Gastroesophageal sphincter (tissue), 4 donors: Measurements from ENCODE around the gene POLR3F. TPM values are rescaled to one million over a fixed set of nuclear protein-coding genes. Genes with fewer than 3 reads are reported as not detected.

Experiments used
- ATAC-seq: fragments of 150-250 bp; one replicate; pipeline ENCODE4 v1.9.1; 2016; ENCODE audit warnings: mild to moderate bottlenecking, moderate library complexity
- H3K27ac ChIP-seq, 4 donors: fragments of 200-600 bp; sonication (generic) in 3 of 4; 1 replicate in 3 of 4; 2 replicates in 1 of 4; pipeline ENCODE4 v1.5.1; 2016 to 2019
- H3K27me3 ChIP-seq: fragments of 200-600 bp; sonication (generic); one replicate; pipeline ENCODE4 v1.5.1; 2019
- H3K36me3 ChIP-seq, 2 donors: fragments of 200-600 bp; sonication (generic); one replicate each; pipeline ENCODE4 v1.5.1; 2019; ENCODE audit warnings: control low read depth in 1 of 2
- H3K4me1 ChIP-seq, 3 donors: fragments of 200-600 bp; sonication (generic); 1 replicate in 2 of 3; 2 replicates in 1 of 3; pipeline ENCODE4 v1.5.1; 2016 to 2019; ENCODE audit warnings: control low read depth in 2 of 3
- H3K4me3 ChIP-seq, 2 donors: fragments of 200-600 bp; sonication (generic); one replicate each; pipeline ENCODE4 v1.5.1; 2019; ENCODE audit warnings: mild to moderate bottlenecking in 1 of 2, moderate library complexity in 1 of 2
- H3K9me3 ChIP-seq, 3 donors: fragments of 200-600 bp; sonication (generic); one replicate each; pipeline ENCODE4 v1.5.1; 2017 to 2019; ENCODE audit warnings: control low read depth in 2 of 3
- CTCF ChIP-seq, 4 experiments: fragments of 200-600 bp in 2 of 4; fragments of 450-650 bp in 2 of 4; sonication (generic) in 1 of 4; IDR thresholded peaks; one replicate each; pipeline ENCODE4 v1.5.1; 2017 to 2019; ENCODE audit warnings: antibody characterized with exemption in 4 of 4, mild to moderate bottlenecking in 2 of 4, moderate library complexity in 2 of 4
- EP300 ChIP-seq: sonication (generic); formaldehyde crosslinking; IDR thresholded peaks from one replicate; pipeline ENCODE4 v1.6.1; 2017; ENCODE audit warnings: antibody characterized with exemption, mild to moderate bottlenecking
- POLR2A ChIP-seq, 2 donors: fragments of 450-650 bp; IDR thresholded peaks; one replicate each; pipeline ENCODE4 v1.6.1; 2017; ENCODE audit warnings: antibody characterized with exemption in 2 of 2, mild to moderate bottlenecking in 2 of 2, moderate library complexity in 1 of 2
- POLR2AphosphoS5 ChIP-seq: sonication (generic); formaldehyde crosslinking; IDR thresholded peaks from one replicate; pipeline ENCODE4 v1.6.1; 2017; ENCODE audit warnings: antibody characterized with exemption
- WGBS, 2 donors: methylation state at CpG; one replicate each; pipeline ENCODE4 v1.1.5; 2018; ENCODE audit warnings: low coverage in 1 of 2; 5-methylcytosine and 5-hydroxymethylcytosine counted together
- total RNA-seq, 4 donors: library from RNA; depleted of rRNA; stranded (reverse); fragments of >200 nt; gene quantifications; one replicate each; pipeline ENCODE4 v1.1.0, GENCODE V29; 2016

The POLR3F gene
- total RNA-seq, 4 donors from 2014 or later, result 8.7 to 16.4 (median 13.1) TPM

- peaks cover 0 to 9% (median 0%) of the 10 kb centered on the region in 3 donors for H3K4me1 ChIP-seq
- H3K36me3 ChIP-seq, result peaks cover 0 to 16% of the 10 kb centered on the region in 2 donors
- no peaks in the 10 kb centered on the region for H3K9me3 ChIP-seq
- H3K27me3 ChIP-seq, result no peaks in the 10 kb centered on the region
- 88 to 93% methylated on average over 7 to 9 of the region's 9 CpGs for WGBS, 2 donors
- no peak overlapping the region for H3K27ac ChIP-seq
- no peak for TF ChIP-seq CTCF (IDR thresholded peaks at IDR 0.05)
- no peak for TF ChIP-seq POLR2A (IDR thresholded peaks at IDR 0.05)
- no peak for TF ChIP-seq POLR2AphosphoS5
- TF ChIP-seq EP300, result no peak
- no peak overlapping the region for H3K4me3 ChIP-seq
- no peak for ATAC-seq
Observed at GRCh38 chr20:18430172-18430826, 36.9 kb upstream of the POLR3F start.

DNA sequence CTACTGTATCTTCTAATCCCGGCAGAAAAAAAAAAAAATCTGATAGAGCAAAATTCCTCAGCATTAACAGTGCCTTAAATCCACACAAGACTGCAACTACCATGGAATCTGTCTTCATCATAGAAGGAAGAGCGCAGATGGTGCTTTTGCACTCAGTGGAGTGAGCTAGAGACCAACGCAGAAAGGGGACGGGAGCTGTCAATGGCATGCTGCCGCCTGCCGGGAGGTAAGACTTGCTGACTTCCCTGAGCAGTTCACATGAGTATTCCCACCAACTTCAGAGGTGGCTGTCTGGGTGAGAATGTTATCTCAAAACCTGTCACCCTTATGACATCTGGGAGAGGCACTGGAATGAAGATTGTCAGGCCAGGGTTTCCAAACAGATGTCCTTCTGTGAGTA, 36.0 kb upstream of the POLR3F start:
- Histone ChIP-seq H3K27ac (no peak overlapping the region), H3K36me3 (peaks cover 0 to 11% of the 10 kb centered on the region in 2 donors), H3K4me3 (no peak overlapping the region), H3K27me3 (no peaks in the 10 kb centered on the region), H3K9me3 (no peaks in the 10 kb centered on the region), H3K4me1 (peaks cover 0 to 9% (median 0%) of the 10 kb centered on the region in 3 donors)
- 77 to 86% methylated on average over 4 to 6 of the region's 6 CpGs for WGBS, 2 donors
- TF ChIP-seq POLR2A (IDR thresholded peaks at IDR 0.05), result no peak
- no peak for TF ChIP-seq EP300
- no peak for TF ChIP-seq POLR2AphosphoS5
- TF ChIP-seq CTCF (IDR thresholded peaks at IDR 0.05), result no peak
- no peak for ATAC-seq

DNA sequence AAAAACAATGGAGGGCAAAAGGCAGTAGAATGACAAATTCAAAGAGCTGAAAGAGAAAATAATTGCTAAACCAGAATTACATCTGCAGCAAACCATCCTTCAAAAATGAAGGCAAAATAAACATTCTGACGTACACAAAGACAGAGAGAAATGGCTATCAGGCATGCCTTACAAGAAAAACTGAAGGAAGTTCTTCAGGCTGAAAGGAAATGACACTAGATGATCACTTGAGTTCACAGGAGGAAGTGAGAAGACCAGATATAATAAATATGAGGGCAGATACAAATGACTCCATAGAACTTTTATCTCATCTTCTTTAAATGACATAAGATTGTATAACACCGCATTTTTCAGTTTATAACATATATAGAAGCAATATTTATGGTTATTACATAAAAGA, 30.3 kb upstream of the POLR3F start:
- no peaks in the 10 kb centered on the region for H3K4me1 ChIP-seq
- no peaks in the 10 kb centered on the region for H3K9me3 ChIP-seq
- H3K27ac ChIP-seq, result no peak overlapping the region
- no peaks in the 10 kb centered on the region for H3K36me3 ChIP-seq
- H3K4me3 ChIP-seq, result no peak overlapping the region
- no peaks in the 10 kb centered on the region for H3K27me3 ChIP-seq
- 46 to 67% methylated on average over 2 of the region's 2 CpGs for WGBS, 2 donors
- ATAC-seq, result no peak
- TF ChIP-seq POLR2A (IDR thresholded peaks at IDR 0.05) (no peak), CTCF (IDR thresholded peaks at IDR 0.05) (no peak), POLR2AphosphoS5 (no peak), EP300 (no peak)

- H3K27me3 ChIP-seq, result no peaks in the 10 kb centered on the region
- H3K4me3 ChIP-seq, result no peak overlapping the region
- no peak for TF ChIP-seq CTCF (IDR thresholded peaks at IDR 0.05)
- no peak for TF ChIP-seq EP300
- no peak for TF ChIP-seq POLR2AphosphoS5
- TF ChIP-seq POLR2A (IDR thresholded peaks at IDR 0.05), result no peak
- WGBS, 2 donors, result 29% methylated on average over 1 of the region's 1 CpG; no CpG with 5 or more reads in 1 of the 2 donors
- H3K9me3 ChIP-seq, result no peaks in the 10 kb centered on the region
- no peak overlapping the region for H3K27ac ChIP-seq
- no peaks in the 10 kb centered on the region for H3K36me3 ChIP-seq
- ATAC-seq, result no peak
- no peaks in the 10 kb centered on the region for H3K4me1 ChIP-seq
Observed at GRCh38 chr20:18440403-18440802, 26.8 kb upstream of the POLR3F start.

DNA sequence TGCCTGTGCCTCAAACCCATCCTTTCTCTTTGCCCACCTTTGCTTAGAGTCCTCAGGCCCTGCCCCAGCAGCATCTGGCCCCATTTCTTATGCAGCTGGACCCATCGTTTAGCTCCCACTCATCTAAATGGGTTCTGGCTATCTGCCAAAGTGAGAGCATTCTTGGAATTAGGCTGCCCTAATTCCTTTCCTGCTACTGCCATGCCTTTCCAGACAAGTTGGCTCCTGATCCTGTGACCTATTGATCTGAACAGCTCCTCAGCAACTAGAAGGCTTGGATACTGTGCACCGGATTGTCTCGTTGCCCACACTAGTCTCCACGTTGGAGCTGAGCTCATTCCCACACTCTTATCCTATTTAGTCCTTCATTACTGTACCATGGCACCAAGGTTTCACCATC, 23.3 kb upstream of the POLR3F start:
- Histone ChIP-seq H3K27me3 (no peaks in the 10 kb centered on the region), H3K36me3 (peaks cover 0 to 7% of the 10 kb centered on the region in 2 donors), H3K4me3 (no peak overlapping the region), H3K9me3 (no peaks in the 10 kb centered on the region), H3K27ac (no peak overlapping the region), H3K4me1 (no peaks in the 10 kb centered on the region)
- WGBS, 2 donors, result 41 to 62% methylated on average over 4 of the region's 4 CpGs
- no peak for TF ChIP-seq EP300
- no peak for TF ChIP-seq POLR2A (IDR thresholded peaks at IDR 0.05)
- TF ChIP-seq POLR2AphosphoS5, result no peak
- TF ChIP-seq CTCF (IDR thresholded peaks at IDR 0.05), result no peak
- no peak for ATAC-seq
